HG03280 (cell line): ENCODE data around the gene MTOR.

Experiments used
- ATAC-seq: cut with Tn5 transposase; IDR thresholded peaks from one replicate; pipeline ENCODE4 v1.9.1; 2021; ENCODE audit warnings: mild to moderate bottlenecking, moderate library complexity; ENCODE audit not compliant: unreplicated experiment

The MTOR gene

GRCh38 chr1:11229203-11229602 is 33.1 kb downstream of the MTOR start:
- no peak for ATAC-seq

- ATAC-seq = peak; percentile 68
Measured at GRCh38 chr1:11227106-11228077, 35.0 kb downstream of the MTOR start.

- no peak for ATAC-seq
Measured at GRCh38 chr1:11216074-11216473, 46.3 kb downstream of the MTOR start.

GRCh38 chr1:11215381-11216005 is 46.9 kb downstream of the MTOR start:
- ATAC-seq = no peak

- ATAC-seq = no peak
Measured at GRCh38 chr1:11214698-11215380, 47.5 kb downstream of the MTOR start.

GRCh38 chr1:11211925-11212587 is 50.3 kb downstream of the MTOR start:
- ATAC-seq = no peak

- no peak for ATAC-seq
Measured at GRCh38 chr1:11211461-11211860, 50.9 kb downstream of the MTOR start.

- no peak for ATAC-seq
Measured at GRCh38 chr1:11207898-11208611, 54.3 kb downstream of the MTOR start.

- ATAC-seq = no peak
Measured at GRCh38 chr1:11204396-11205190, 57.8 kb downstream of the MTOR start.

GRCh38 chr1:11198851-11199594 is 63.3 kb downstream of the MTOR start:
- ATAC-seq = no peak

- no peak for ATAC-seq
Measured at GRCh38 chr1:11198257-11198656, 64.1 kb downstream of the MTOR start.

GRCh38 chr1:11197359-11197758 is 65.0 kb downstream of the MTOR start:
- ATAC-seq = no peak

GRCh38 chr1:11196945-11197344 is 65.4 kb downstream of the MTOR start:
- no peak for ATAC-seq

GRCh38 chr1:11194407-11195176 is 67.8 kb downstream of the MTOR start:
- no peak for ATAC-seq

- no peak for ATAC-seq
Measured at GRCh38 chr1:11193376-11193775, 69.0 kb downstream of the MTOR start.

GRCh38 chr1:11188858-11189451 is 73.4 kb downstream of the MTOR start, which contains the start of gene ANGPTL7:
Gene ANGPTL7, plus strand, starts transcription at chr1:11189355. Its CDS starts 225 bp downstream, at chr1:11189580.
- ATAC-seq = no peak

- ATAC-seq = no peak
Measured at GRCh38 chr1:11188381-11188780, 74.0 kb downstream of the MTOR start.

- ATAC-seq = no peak
Measured at GRCh38 chr1:11187931-11188330, 74.4 kb downstream of the MTOR start.
